GM18868 (cell line): ENCODE results near the gene KIRREL3.

Experiments
- ATAC-seq: cut with Tn5 transposase; IDR thresholded peaks from one replicate; pipeline ENCODE4 v1.9.1; 2021; ENCODE audit warnings: mild to moderate bottlenecking, moderate library complexity; ENCODE audit not compliant: unreplicated experiment

KIRREL3 gene

GRCh38 chr11:126878913-126879482, 121.6 kb downstream of the KIRREL3 start:
- no peak for ATAC-seq

- no peak for ATAC-seq
These were observed 125.7 kb downstream of the KIRREL3 start for GRCh38 chr11:126874831-126875230.

GRCh38 chr11:126874276-126874675, 126.3 kb downstream of the KIRREL3 start:
- ATAC-seq = no peak

GRCh38 chr11:126871792-126872191, 128.8 kb downstream of the KIRREL3 start:
- no peak for ATAC-seq

- ATAC-seq = no peak
These were observed 130.5 kb downstream of the KIRREL3 start for GRCh38 chr11:126870021-126870420.

- ATAC-seq = no peak
These were observed 131.8 kb downstream of the KIRREL3 start for GRCh38 chr11:126868741-126869140.

- ATAC-seq = no peak
These were observed 135.6 kb downstream of the KIRREL3 start for GRCh38 chr11:126864934-126865333.

- ATAC-seq = peak; percentile 77
These were observed 137.1 kb downstream of the KIRREL3 start for GRCh38 chr11:126863294-126863997.

GRCh38 chr11:126862664-126863243, 137.8 kb downstream of the KIRREL3 start:
- peak; percentile 45 for ATAC-seq

- no peak for ATAC-seq
These were observed 138.6 kb downstream of the KIRREL3 start for GRCh38 chr11:126861796-126862459.

GRCh38 chr11:126857860-126858808, 142.4 kb downstream of the KIRREL3 start:
- ATAC-seq = no peak

GRCh38 chr11:126855536-126855935, 145.0 kb downstream of the KIRREL3 start:
- ATAC-seq = no peak

GRCh38 chr11:126853732-126854131, 146.8 kb downstream of the KIRREL3 start:
- no peak for ATAC-seq

GRCh38 chr11:126844789-126845188, 155.8 kb downstream of the KIRREL3 start:
- ATAC-seq = no peak

- no peak for ATAC-seq
These were observed 157.5 kb downstream of the KIRREL3 start for GRCh38 chr11:126843096-126843495.

GRCh38 chr11:126841999-126842398, 158.6 kb downstream of the KIRREL3 start:
- ATAC-seq = no peak

GRCh38 chr11:126840975-126841374, 159.6 kb downstream of the KIRREL3 start:
- ATAC-seq = no peak

GRCh38 chr11:126840201-126840886, 160.2 kb downstream of the KIRREL3 start:
- no peak for ATAC-seq

GRCh38 chr11:126839496-126839895, 161.1 kb downstream of the KIRREL3 start:
- no peak for ATAC-seq

- ATAC-seq = no peak
These were observed 161.8 kb downstream of the KIRREL3 start for GRCh38 chr11:126838779-126839178.
